AG20443 (cell line): ENCODE results near the gene PXK.
A peak's percentile ranks its signal among the peaks of the same experiment; 100 is the strongest.

ENCODE experiments used
- DNase-seq: peaks from one replicate; pipeline ENCODE4 v3.0.0; 2012; ENCODE audit warnings: low spot score, mixed read lengths

The PXK gene

GRCh38 chr3:58383904-58384303 lies 51.2 kb downstream of the PXK start:
- peak; percentile 89 for DNase-seq

- no peak for DNase-seq
Measured at GRCh38 chr3:58384381-58385090, 51.8 kb downstream of the PXK start.

- DNase-seq, result peak; percentile 39
Measured at GRCh38 chr3:58386626-58387365, 54.1 kb downstream of the PXK start.

- no peak for DNase-seq
Measured at GRCh38 chr3:58387650-58388546, 55.2 kb downstream of the PXK start.

GRCh38 chr3:58388550-58389091 lies 55.9 kb downstream of the PXK start:
- peak; percentile 73 for DNase-seq

- no peak for DNase-seq
Measured at GRCh38 chr3:58391156-58391865, 58.6 kb downstream of the PXK start.

- DNase-seq, result no peak
Measured at GRCh38 chr3:58392181-58392580, 59.5 kb downstream of the PXK start.

- peak; percentile 36 for DNase-seq
Measured at GRCh38 chr3:58394339-58394738, 61.6 kb downstream of the PXK start.

GRCh38 chr3:58398669-58399333 lies 66.1 kb downstream of the PXK start:
- no peak for DNase-seq

- no peak for DNase-seq
Measured at GRCh38 chr3:58403513-58404109, 70.9 kb downstream of the PXK start.

- DNase-seq, result peak; percentile 63
Measured at GRCh38 chr3:58404396-58404795, 71.7 kb downstream of the PXK start.

GRCh38 chr3:58408906-58409305 lies 76.2 kb downstream of the PXK start:
- DNase-seq, result no peak

- DNase-seq, result no peak
Measured at GRCh38 chr3:58409663-58410062, 77.0 kb downstream of the PXK start.

GRCh38 chr3:58411036-58411435 lies 78.3 kb downstream of the PXK start:
- DNase-seq, result peak; percentile 55

GRCh38 chr3:58411851-58412830 lies 79.4 kb downstream of the PXK start:
- no peak for DNase-seq

- DNase-seq, result peak; percentile 76
Measured at GRCh38 chr3:58414538-58415197, 82.0 kb downstream of the PXK start.

- no peak for DNase-seq
Measured at GRCh38 chr3:58416191-58416590, 83.5 kb downstream of the PXK start.

- DNase-seq, result no peak
Measured at GRCh38 chr3:58417075-58417474, 84.4 kb downstream of the PXK start.

- no peak for DNase-seq
Measured at GRCh38 chr3:58418227-58418626, 85.5 kb downstream of the PXK start.
